Stimulated activated memory B cell treated with anti-CD40 and anti-IgM and Interleukin-4, amounts not matched to agents 10 μg/mL and 1 μg/mL and 100 μg/mL, for 72 hours (primary cell): ENCODE data around the gene FAF2.

Experiments
- ATAC-seq: fragments of 150-1000 bp; cut with Tn5 transposase; 2 replicates; pipeline ENCODE4 v1.10.0; 2021
- H3K27ac Mint-ChIP-seq: one replicate; pipeline ENCODE4 v1.8.0; 2022; ENCODE audit warnings: mild to moderate bottlenecking, mixed read lengths
- H3K27me3 Mint-ChIP-seq: one replicate; pipeline ENCODE4 v1.8.0; 2022; ENCODE audit warnings: mixed read lengths
- H3K36me3 Mint-ChIP-seq: one replicate; pipeline ENCODE4 v1.8.0; 2022; ENCODE audit warnings: mixed read lengths
- H3K4me1 Mint-ChIP-seq: one replicate; pipeline ENCODE4 v1.8.0; 2022; ENCODE audit warnings: mixed read lengths
- H3K4me3 Mint-ChIP-seq: one replicate; pipeline ENCODE4 v1.8.0; 2022; ENCODE audit warnings: mild to moderate bottlenecking, moderate library complexity, mixed read lengths
- H3K9me3 Mint-ChIP-seq: one replicate; pipeline ENCODE4 v1.8.0; 2022; ENCODE audit warnings: mixed read lengths

FAF2 gene

GRCh38 chr5:176525677-176526076, 77.5 kb downstream of the FAF2 start:
- no peak for ATAC-seq
- no peak overlapping the region for H3K27ac Mint-ChIP-seq
- peaks cover 42% of the 10 kb centered on the region for H3K4me1 Mint-ChIP-seq
- no peaks in the 10 kb centered on the region for H3K27me3 Mint-ChIP-seq
- H3K4me3 Mint-ChIP-seq: no peak overlapping the region
- no peaks in the 10 kb centered on the region for H3K9me3 Mint-ChIP-seq
- peaks cover 22% of the 10 kb centered on the region for H3K36me3 Mint-ChIP-seq

DNA sequence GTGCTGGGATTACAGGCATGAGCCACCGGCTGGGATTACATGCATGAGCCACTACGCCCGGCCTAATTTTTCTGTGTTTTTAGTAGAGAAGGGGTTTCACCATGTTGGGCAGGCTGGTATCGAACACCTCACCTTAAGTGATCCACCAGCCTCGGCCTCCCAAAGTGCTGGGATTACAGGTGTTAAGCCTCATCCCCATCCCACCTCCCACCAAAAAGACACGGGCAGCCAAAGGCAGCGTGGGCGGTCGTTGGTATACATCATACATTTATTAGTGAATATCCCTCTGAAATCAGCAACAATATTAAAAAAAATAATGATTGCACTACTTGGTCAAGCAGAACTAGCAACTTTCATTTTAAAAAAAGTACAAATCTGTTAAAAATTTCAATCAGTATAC, 78.3 kb downstream of the FAF2 start:
- Mint-ChIP-seq H3K27ac (no peak overlapping the region), H3K4me1 (peaks cover 45% of the 10 kb centered on the region), H3K9me3 (no peaks in the 10 kb centered on the region), H3K36me3 (peaks cover 27% of the 10 kb centered on the region), H3K4me3 (no peak overlapping the region), H3K27me3 (no peaks in the 10 kb centered on the region)
- no peak for ATAC-seq

DNA sequence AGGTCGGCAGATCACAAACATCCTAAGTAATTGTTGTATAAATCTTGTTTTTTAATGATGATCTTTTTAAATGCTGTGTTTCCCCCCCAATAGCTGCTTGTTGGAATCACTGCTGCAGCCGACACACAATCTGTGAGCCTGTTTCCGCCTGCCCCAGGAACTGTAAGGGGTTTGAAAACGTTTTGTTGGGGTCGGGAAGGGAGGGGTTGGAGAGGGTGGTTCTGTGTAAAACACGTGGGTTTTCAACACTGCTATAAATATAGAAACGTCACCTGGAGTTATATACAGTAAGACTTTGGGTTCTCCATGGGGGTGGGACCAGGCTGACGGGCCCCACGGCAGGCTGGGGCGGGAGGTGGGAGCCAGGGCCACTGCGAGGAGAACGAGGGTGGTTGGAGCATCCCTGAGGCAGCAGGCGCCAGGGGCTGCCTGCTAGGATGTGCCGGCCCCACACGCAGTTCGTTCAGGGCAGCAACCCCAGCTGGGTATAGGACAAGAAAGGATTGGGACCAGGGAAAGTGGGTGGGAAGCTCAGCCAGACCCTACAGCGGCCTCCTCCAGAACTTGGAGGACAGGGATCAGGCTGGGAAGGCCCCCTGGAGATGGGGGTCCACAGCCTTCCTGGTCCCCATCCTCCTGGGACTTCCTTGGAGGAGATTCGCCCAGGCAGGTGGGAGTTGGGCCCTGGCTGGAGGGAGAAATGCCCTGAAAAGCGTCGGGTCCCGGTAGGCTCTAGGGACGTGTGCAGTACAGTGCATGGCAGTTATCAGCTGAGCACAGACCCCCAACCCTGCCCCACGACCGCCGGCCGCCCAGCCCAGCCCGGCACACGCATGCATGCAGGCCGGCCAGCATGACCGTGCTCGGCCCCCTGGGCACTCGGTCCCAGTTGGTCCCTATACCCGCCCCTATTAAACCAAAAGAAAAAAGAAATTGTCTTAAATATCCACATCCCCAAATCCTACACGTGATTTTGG, 79.3 kb downstream of the FAF2 start:
- Mint-ChIP-seq H3K27me3 (no peaks in the 10 kb centered on the region), H3K4me3 (no peak overlapping the region), H3K9me3 (no peaks in the 10 kb centered on the region), H3K4me1 (peaks cover 46% of the 10 kb centered on the region), H3K36me3 (peaks cover 28% of the 10 kb centered on the region), H3K27ac (peak overlapping the region; percentile 88)
- ATAC-seq: no peak

- Mint-ChIP-seq H3K9me3 (no peaks in the 10 kb centered on the region), H3K4me3 (peak overlapping the region; percentile 18), H3K36me3 (peaks cover 28% of the 10 kb centered on the region), H3K27me3 (no peaks in the 10 kb centered on the region), H3K4me1 (peaks cover 44% of the 10 kb centered on the region), H3K27ac (peak overlapping the region; percentile 88)
- ATAC-seq: no peak
Observed at GRCh38 chr5:176528301-176528700, 80.1 kb downstream of the FAF2 start.

- no peak for ATAC-seq
- Mint-ChIP-seq H3K9me3 (no peaks in the 10 kb centered on the region), H3K36me3 (peaks cover 28% of the 10 kb centered on the region), H3K4me3 (peak overlapping the region; percentile 18), H3K27me3 (no peaks in the 10 kb centered on the region), H3K27ac (peak overlapping the region; percentile 88), H3K4me1 (peaks cover 44% of the 10 kb centered on the region)
Observed at GRCh38 chr5:176528761-176529115, 80.6 kb downstream of the FAF2 start.

GRCh38 chr5:176529116-176529740, 81.0 kb downstream of the FAF2 start:
- peaks cover 28% of the 10 kb centered on the region for H3K36me3 Mint-ChIP-seq
- H3K4me1 Mint-ChIP-seq: peaks cover 47% of the 10 kb centered on the region
- H3K27me3 Mint-ChIP-seq: no peaks in the 10 kb centered on the region
- peak overlapping the region; percentile 79 for H3K4me3 Mint-ChIP-seq
- ATAC-seq: peak; percentile 60
- H3K9me3 Mint-ChIP-seq: no peaks in the 10 kb centered on the region
- peak overlapping the region; percentile 88 for H3K27ac Mint-ChIP-seq

- Mint-ChIP-seq H3K4me1 (peaks cover 53% of the 10 kb centered on the region), H3K4me3 (peak overlapping the region; percentile 79)
- ATAC-seq: peak; percentile 50
Observed at GRCh38 chr5:176529741-176530141, 81.6 kb downstream of the FAF2 start.

DNA sequence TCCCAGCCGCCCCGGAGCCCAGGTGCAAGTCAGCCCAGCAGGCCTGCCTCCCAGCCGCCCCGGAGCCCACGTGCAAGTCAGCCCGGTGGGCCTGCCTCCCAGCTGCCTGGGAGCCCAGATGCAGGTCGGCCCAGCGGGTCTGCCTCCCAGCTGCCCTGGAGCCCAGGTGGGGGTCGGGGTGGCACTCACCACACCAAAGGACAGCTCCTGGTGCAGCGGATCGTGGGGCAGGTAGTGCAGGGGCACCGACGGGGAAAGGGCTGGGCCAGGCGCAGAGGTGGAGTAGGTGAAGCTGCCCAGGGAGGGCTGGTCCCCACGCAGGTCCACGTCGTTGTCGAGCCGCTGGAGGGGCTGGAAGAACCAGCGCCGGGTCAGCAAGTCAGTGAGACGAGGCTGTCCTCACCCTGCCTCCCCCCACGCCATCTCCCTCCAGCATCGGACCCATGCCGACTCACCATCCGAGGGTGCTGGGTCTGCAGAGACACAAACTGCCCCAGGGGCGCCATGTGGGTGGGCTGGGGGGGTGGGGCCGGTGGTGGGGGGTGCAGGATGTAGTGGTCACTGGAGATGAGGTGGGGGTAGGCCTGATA, 82.3 kb downstream of the FAF2 start:
- Mint-ChIP-seq H3K4me1 (peaks cover 60% of the 10 kb centered on the region), H3K9me3 (no peaks in the 10 kb centered on the region), H3K27me3 (no peaks in the 10 kb centered on the region), H3K36me3 (peaks cover 25% of the 10 kb centered on the region), H3K4me3 (no peak overlapping the region), H3K27ac (peak overlapping the region; percentile 88)
- no peak for ATAC-seq

More at GRCh38 chr5:176529741-176530141, 81.6 kb downstream of the FAF2 start:
- H3K36me3 Mint-ChIP-seq: peaks cover 28% of the 10 kb centered on the region
- no peaks in the 10 kb centered on the region for H3K9me3 Mint-ChIP-seq
- no peaks in the 10 kb centered on the region for H3K27me3 Mint-ChIP-seq
- H3K27ac Mint-ChIP-seq: peak overlapping the region; percentile 88

DNA sequence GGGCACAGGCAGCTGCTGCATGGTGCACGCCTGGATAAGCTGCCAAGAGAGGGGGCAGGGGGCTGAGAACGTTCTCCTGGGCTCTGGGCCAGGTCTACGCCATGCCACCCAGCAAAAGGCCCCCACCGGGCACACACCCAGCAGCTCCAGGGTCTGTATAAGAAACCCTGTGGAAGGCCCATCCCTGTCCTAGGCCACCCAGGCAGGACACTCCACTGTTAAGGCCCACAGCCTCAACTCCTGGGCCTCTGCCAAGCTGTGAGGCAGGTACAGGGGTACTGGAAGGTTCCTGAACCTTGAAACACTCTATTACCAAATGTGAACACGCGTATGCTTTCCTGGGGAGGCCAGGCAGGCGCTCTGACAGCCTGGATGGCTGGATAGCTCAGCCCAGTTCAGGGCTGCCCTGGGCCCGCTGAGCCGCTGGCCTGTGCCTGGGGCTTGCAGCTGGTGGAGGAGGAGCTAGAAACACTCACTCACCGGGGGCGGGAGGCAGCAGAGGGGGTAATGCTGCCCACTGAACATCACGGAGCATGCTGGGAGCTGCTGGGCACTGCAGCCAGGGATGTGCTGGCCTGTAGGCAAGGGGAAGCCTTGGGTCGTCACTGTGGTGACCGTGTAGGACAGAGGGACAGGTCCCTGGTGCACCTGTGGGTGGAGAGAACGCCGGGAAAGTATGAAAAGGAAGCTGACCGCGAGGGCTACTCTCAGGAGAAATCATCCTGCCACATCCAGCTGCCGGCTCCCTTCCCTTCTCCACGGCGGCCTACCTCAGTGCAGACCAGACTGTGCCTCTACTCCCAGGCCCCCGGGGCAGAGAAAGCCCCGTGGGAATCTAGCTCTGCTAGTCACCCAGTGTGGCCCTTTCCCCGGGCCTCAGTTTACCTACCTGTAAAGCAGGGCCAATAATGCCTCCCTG, 83.1 kb downstream of the FAF2 start:
- Mint-ChIP-seq H3K9me3 (no peaks in the 10 kb centered on the region), H3K4me3 (peak overlapping the region; percentile 4), H3K27ac (peak overlapping the region; percentile 88), H3K4me1 (peaks cover 65% of the 10 kb centered on the region), H3K36me3 (peaks cover 24% of the 10 kb centered on the region), H3K27me3 (no peaks in the 10 kb centered on the region)
- no peak for ATAC-seq

- Mint-ChIP-seq H3K4me1 (peaks cover 65% of the 10 kb centered on the region), H3K27me3 (no peaks in the 10 kb centered on the region), H3K9me3 (no peaks in the 10 kb centered on the region), H3K4me3 (no peak overlapping the region), H3K36me3 (peaks cover 24% of the 10 kb centered on the region), H3K27ac (peak overlapping the region; percentile 88)
- ATAC-seq: no peak
Observed at GRCh38 chr5:176531902-176532493, 83.8 kb downstream of the FAF2 start.

GRCh38 chr5:176532795-176533194, 84.6 kb downstream of the FAF2 start:
- H3K9me3 Mint-ChIP-seq: no peaks in the 10 kb centered on the region

DNA sequence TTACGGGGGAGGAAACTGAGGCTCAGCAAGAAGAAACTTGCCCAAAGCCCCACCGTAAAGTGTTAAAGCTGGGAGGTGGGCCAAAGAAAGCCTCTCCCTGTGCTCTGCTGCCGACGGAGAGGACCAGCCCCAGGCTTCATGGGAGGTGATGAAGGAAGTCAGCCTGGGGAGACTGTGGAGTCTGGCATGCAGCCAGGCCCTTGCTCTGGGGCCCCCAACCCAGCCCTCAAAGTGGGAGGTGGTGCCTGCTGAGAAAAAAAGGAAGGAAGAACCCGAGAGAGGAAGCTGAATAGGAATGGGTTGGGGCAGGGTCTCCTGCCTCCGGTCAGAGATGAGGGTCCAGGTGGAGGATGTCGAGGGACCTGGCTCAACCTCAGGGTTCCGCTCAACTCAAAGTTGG, 85.2 kb downstream of the FAF2 start:
- peak overlapping the region; percentile 91 for H3K4me3 Mint-ChIP-seq
- H3K9me3 Mint-ChIP-seq: no peaks in the 10 kb centered on the region
- H3K36me3 Mint-ChIP-seq: peaks cover 16% of the 10 kb centered on the region
- no peak for ATAC-seq
- peak overlapping the region; percentile 93 for H3K27ac Mint-ChIP-seq
- H3K27me3 Mint-ChIP-seq: no peaks in the 10 kb centered on the region
- peaks cover 67% of the 10 kb centered on the region for H3K4me1 Mint-ChIP-seq

More at GRCh38 chr5:176532795-176533194, 84.6 kb downstream of the FAF2 start:
- peaks cover 22% of the 10 kb centered on the region for H3K36me3 Mint-ChIP-seq
- ATAC-seq: no peak
- no peaks in the 10 kb centered on the region for H3K27me3 Mint-ChIP-seq
- peak overlapping the region; percentile 93 for H3K27ac Mint-ChIP-seq
- no peak overlapping the region for H3K4me3 Mint-ChIP-seq
- H3K4me1 Mint-ChIP-seq: peaks cover 65% of the 10 kb centered on the region

DNA sequence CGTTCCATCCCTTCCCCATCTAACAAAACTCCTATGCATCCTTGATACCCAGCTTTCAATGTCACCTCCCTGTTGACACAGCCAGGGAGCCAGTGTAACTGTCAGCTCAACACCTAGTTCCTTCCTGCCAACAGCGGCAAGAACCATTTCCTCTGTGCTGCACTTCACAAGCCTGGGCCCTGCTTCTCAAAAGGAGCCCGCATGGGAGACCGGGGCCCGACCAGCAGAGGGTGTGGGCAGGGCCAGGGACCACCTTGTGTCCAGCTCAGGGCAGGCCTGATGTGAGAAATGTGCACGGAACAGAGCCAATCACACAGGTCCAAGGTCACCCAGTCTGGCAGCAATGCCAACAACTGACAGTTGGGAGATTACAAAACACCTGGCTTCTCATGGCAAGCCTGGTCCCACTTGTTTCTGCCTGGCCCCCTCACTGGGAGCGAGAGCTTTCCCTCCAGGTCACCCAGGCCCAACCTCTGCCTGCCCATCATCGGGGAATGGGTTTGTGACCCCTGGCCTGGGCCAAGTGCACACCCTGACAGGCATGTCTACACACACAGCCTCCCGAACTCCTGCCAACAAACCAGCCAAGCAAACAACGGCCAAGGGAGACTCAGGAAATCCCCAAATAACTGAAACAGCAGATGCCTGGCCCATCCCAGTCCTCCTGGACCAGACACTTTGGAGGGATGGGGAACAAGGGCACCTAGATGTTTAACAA, 85.9 kb downstream of the FAF2 start:
- ATAC-seq: no peak
- peaks cover 13% of the 10 kb centered on the region for H3K36me3 Mint-ChIP-seq

GRCh38 chr5:176534640-176535039, 86.5 kb downstream of the FAF2 start:
- no peak for ATAC-seq
- Mint-ChIP-seq H3K27ac (peak overlapping the region; percentile 93), H3K27me3 (no peaks in the 10 kb centered on the region), H3K9me3 (no peaks in the 10 kb centered on the region), H3K36me3 (peaks cover 10% of the 10 kb centered on the region), H3K4me1 (peaks cover 56% of the 10 kb centered on the region), H3K4me3 (peak overlapping the region; percentile 91)

More for the DNA sequence above, 85.9 kb downstream of the FAF2 start:
- H3K27me3 Mint-ChIP-seq: no peaks in the 10 kb centered on the region
- H3K4me1 Mint-ChIP-seq: peaks cover 62% of the 10 kb centered on the region
- peak overlapping the region; percentile 93 for H3K27ac Mint-ChIP-seq
- no peaks in the 10 kb centered on the region for H3K9me3 Mint-ChIP-seq
- peak overlapping the region; percentile 91 for H3K4me3 Mint-ChIP-seq
